IMR-90 (cell line): ENCODE data around the gene RASGRP4. TPM values are rescaled to one million over a fixed set of nuclear protein-coding genes. Genes with fewer than 3 reads are reported as not detected.

Experiments used
- ATAC-seq: fragments of 200-7000 bp; cut with Tn5 transposase; 2 replicates; pipeline ENCODE4 v1.9.1; 2020; ENCODE audit warnings: low read depth, mild to moderate bottlenecking, moderate library complexity
- BruUV-seq: library from RNA; stranded (reverse); fragments of 400-500 nt; replicated peaks from 2 replicates; lab custom pipeline; 2021; lab: Mats Ljungman, UMichigan
- CTCF ChIA-PET: fragments of 300-600 bp; formaldehyde crosslinking; extraction: SDS; loops from one replicate; lab custom pipeline; 2021; ENCODE audit warnings: antibody characterized with exemption; lab: Yijun Ruan, JAX
- POLR2A ChIA-PET: fragments of 300-600 bp; sonication (Branson Sonifier 250); formaldehyde crosslinking; loops from one replicate; lab custom pipeline; 2022; ENCODE audit warnings: antibody characterized with exemption; ENCODE audit not compliant: unreplicated experiment; lab: Charles Lee
- DNase-seq: peaks from one replicate; pipeline ENCODE4 v3.0.0; 2013
- H2AFZ ChIP-seq: replicated peaks from 2 replicates; pipeline ENCODE3; 2013; ENCODE audit warnings: low read length, mild to moderate bottlenecking; ENCODE audit not compliant: poor library complexity
- H2AK5ac ChIP-seq: 2 replicates; pipeline ENCODE4 v1.6.1; 2013; ENCODE audit warnings: low read depth, low read length, inconsistent platforms
- H2AK9ac ChIP-seq: replicated peaks from 2 replicates; pipeline ENCODE3; 2013; ENCODE audit warnings: mild to moderate bottlenecking, low read depth, low read length, moderate library complexity; ENCODE audit not compliant: poor library complexity
- H2BK120ac ChIP-seq: 2 replicates; pipeline ENCODE4 v1.6.1; 2013; ENCODE audit warnings: low read depth, low read length, inconsistent platforms
- H2BK15ac ChIP-seq: 3 replicates; pipeline ENCODE4 v1.6.1; 2013; ENCODE audit warnings: low read depth, low read length, inconsistent platforms
- H2BK20ac ChIP-seq: 2 replicates; pipeline ENCODE4 v1.6.1; 2013; ENCODE audit warnings: low read depth, mild to moderate bottlenecking, inconsistent platforms, low read length, moderate library complexity
- H2BK5ac ChIP-seq: 2 replicates; pipeline ENCODE4 v1.6.1; 2013; ENCODE audit warnings: mild to moderate bottlenecking, low read depth, low read length, inconsistent platforms; ENCODE audit not compliant: poor library complexity, severe bottlenecking
- H3K14ac ChIP-seq: replicated peaks from 2 replicates; pipeline ENCODE4 v1.6.1; 2013; ENCODE audit warnings: low read depth, low read length, inconsistent platforms
- H3K18ac ChIP-seq: 2 replicates; pipeline ENCODE4 v1.6.1; 2013; ENCODE audit warnings: low read depth, low read length, control low read depth
- H3K23ac ChIP-seq: 2 replicates; pipeline ENCODE4 v1.6.1; 2013; ENCODE audit warnings: low read depth, low read length, inconsistent platforms
- H3K27ac ChIP-seq: 2 replicates; pipeline ENCODE4 v1.5.1; 2013; ENCODE audit warnings: mild to moderate bottlenecking, control low read depth, low read length; ENCODE audit not compliant: insufficient read depth
- H3K27me3 ChIP-seq: 2 replicates; pipeline ENCODE4 v1.6.1; 2013; ENCODE audit warnings: low read length; ENCODE audit not compliant: control insufficient read depth, insufficient read depth
- H3K36me3 ChIP-seq: 2 replicates; pipeline ENCODE4 v1.6.1; 2013; ENCODE audit warnings: low read length, mixed read lengths; ENCODE audit not compliant: control insufficient read depth, insufficient read depth
- H3K4ac ChIP-seq: 2 replicates; pipeline ENCODE4 v1.6.1; 2013; ENCODE audit warnings: low read depth, low read length, inconsistent platforms
- H3K4me1 ChIP-seq: 2 replicates; pipeline ENCODE4 v1.6.1; 2013; ENCODE audit warnings: low read length, mixed read lengths; ENCODE audit not compliant: control insufficient read depth, insufficient read depth
- H3K4me2 ChIP-seq: 2 replicates; pipeline ENCODE4 v1.6.1; 2013; ENCODE audit warnings: low read depth, mild to moderate bottlenecking, control low read depth, low read length, moderate library complexity
- H3K4me3 ChIP-seq: 2 replicates; pipeline ENCODE4 v1.5.1; 2013; ENCODE audit warnings: low read depth, mild to moderate bottlenecking, control low read depth, low read length, moderate library complexity; ENCODE audit not compliant: insufficient read depth
- H3K56ac ChIP-seq: 2 replicates; pipeline ENCODE4 v1.6.1; 2013; ENCODE audit warnings: low read length, inconsistent platforms; ENCODE audit not compliant: insufficient read depth; ENCODE audit errors: extremely low read depth
- H3K79me1 ChIP-seq, 2 experiments: 2 replicates each; pipeline ENCODE4 v1.6.1; 2013; ENCODE audit warnings: low read length in 2 of 2, inconsistent platforms in 1 of 2, low read depth in 1 of 2
- H3K9ac ChIP-seq: 2 replicates; pipeline ENCODE4 v1.6.1; 2013; ENCODE audit warnings: low read depth, low read length, control low read depth
- H3K9me1 ChIP-seq: 2 replicates; pipeline ENCODE4 v1.6.1; 2013; ENCODE audit warnings: low read length, inconsistent platforms; ENCODE audit not compliant: insufficient read depth
- H3K9me3 ChIP-seq: 2 replicates; pipeline ENCODE4 v1.6.1; 2013; ENCODE audit warnings: low read length; ENCODE audit not compliant: control insufficient read depth, insufficient read depth
- H4K20me1 ChIP-seq: 2 replicates; pipeline ENCODE4 v1.6.1; 2013; ENCODE audit warnings: low read length, inconsistent platforms; ENCODE audit not compliant: insufficient read depth
- H4K5ac ChIP-seq: 2 replicates; pipeline ENCODE4 v1.6.1; 2013; ENCODE audit warnings: mild to moderate bottlenecking, low read depth, low read length, control low read depth
- H4K8ac ChIP-seq, 2 experiments: 2 replicates each; pipeline ENCODE4 v1.6.1; 2013; ENCODE audit warnings: low read depth in 2 of 2, low read length in 2 of 2, control low read depth in 1 of 2, inconsistent platforms in 1 of 2
- H4K91ac ChIP-seq: 2 replicates; pipeline ENCODE4 v1.6.1; 2013; ENCODE audit warnings: low read depth, low read length, inconsistent platforms; ENCODE audit not compliant: insufficient read depth
- CEBPB ChIP-seq: IDR thresholded peaks from 2 replicates; pipeline ENCODE4 v1.6.1; 2012; ENCODE audit warnings: low read depth, low read length, improper control_type of control experiment
- ELK1 ChIP-seq: fragments of 150-350 bp; IDR thresholded peaks from 2 replicates; pipeline ENCODE4 v1.6.1; 2016; ENCODE audit warnings: low read depth, mild to moderate bottlenecking, low read length, moderate library complexity, borderline replicate concordance
- POLR2A ChIP-seq: IDR thresholded peaks from 2 replicates; pipeline ENCODE4 v1.6.1; 2012; ENCODE audit warnings: mild to moderate bottlenecking, low read depth, low read length
- RCOR1 ChIP-seq: IDR thresholded peaks from 2 replicates; pipeline ENCODE4 v1.6.1; 2012; ENCODE audit warnings: mild to moderate bottlenecking, low read length, improper control_type of control experiment; ENCODE audit not compliant: insufficient replicate concordance
- RFX5 ChIP-seq: IDR thresholded peaks from 2 replicates; pipeline ENCODE4 v1.8.0; 2012; ENCODE audit warnings: low read depth, mild to moderate bottlenecking, low read length, moderate library complexity
- WGBS, 2 experiments: methylation state at CpG; one replicate each; pipeline versions ENCODE4 v1.1.5 to v1.1.7; 2013; ENCODE audit warnings: missing lambda C conversion rate in 2 of 2; ENCODE audit not compliant: insufficient read length in 1 of 2; ENCODE audit errors: extremely low coverage in 2 of 2; 5-methylcytosine and 5-hydroxymethylcytosine counted together
- dilution Hi-C: fragments of 300-500 bp; cut with HindIII; formaldehyde crosslinking; loops from one replicate; pipeline ENCODE4 v1.14.3; 2018; ENCODE audit warnings: low sequenced_read_pairs; ENCODE audit not compliant: unreplicated experiment
- in situ Hi-C: fragments of 300-500 bp; cut with MboI; formaldehyde crosslinking; loops from 3 replicates; pipeline ENCODE4 v1.14.3; 2019; ENCODE audit warnings: low sequenced_read_pairs, inconsistent platforms, mixed read lengths
- intact Hi-C: fragments of 100-400 bp; cut with micrococcal nuclease; formaldehyde crosslinking; loops from 2 replicates; pipeline ENCODE4 v1.10.0; 2022
- polyA plus RNA-seq, 3 experiments: library from polyadenylated mRNA; depleted of rRNA; stranded (reverse); fragments of >200 nt; gene quantifications; 2 replicates each; pipeline ENCODE4 v1.2.3, GENCODE V29; 2012; ENCODE audit warnings: low replicate concordance in 1 of 3
- total RNA-seq: library from RNA; depleted of rRNA; stranded (reverse); fragments of >200 nt; gene quantifications from 2 replicates; pipeline ENCODE4 v1.2.3, GENCODE V29; 2012

The RASGRP4 gene
- total and polyA plus RNA-seq, 2 of the 4 experiments (the other 2 are of a cell fraction), result not detected

GRCh38 chr19:38437295-38437694 lies 11.3 kb upstream of the RASGRP4 start:
- Histone ChIP-seq H2AK9ac (no peak overlapping the region), H2AFZ (no peak overlapping the region), H3K18ac (no peak overlapping the region), H3K56ac (no peak overlapping the region), H2BK15ac (no peak overlapping the region), H3K27me3 (peaks cover 17% of the 10 kb centered on the region), H2BK5ac (no peak overlapping the region), H3K9ac (no peak overlapping the region), H3K23ac (no peak overlapping the region), H3K27ac (no peak overlapping the region), H4K8ac (no peak overlapping the region), H3K36me3 (no peaks in the 10 kb centered on the region), H2BK120ac (no peak overlapping the region), H4K91ac (no peak overlapping the region), H3K79me1 (no peaks in the 10 kb centered on the region), H3K4ac (no peak overlapping the region), H3K4me2 (no peak overlapping the region), H3K9me3 (no peaks in the 10 kb centered on the region), H3K4me1 (no peaks in the 10 kb centered on the region), H3K9me1 (no peaks in the 10 kb centered on the region), H3K14ac (no peak overlapping the region), H2AK5ac (no peak overlapping the region), H2BK20ac (no peak overlapping the region), H4K5ac (no peak overlapping the region), H4K20me1 (no peaks in the 10 kb centered on the region), H3K4me3 (no peak overlapping the region)
- no peak for ATAC-seq
- intact Hi-C loops, result no loop called here
- 100% methylated on average over 2 of the region's 6 CpGs; no CpG with 5 or more reads in 1 of the 2 experiments for WGBS, 2 experiments
- no TSS peak for BruUV-seq
- ChIA-PET POLR2A (no interaction called here), CTCF (no interaction called here)
- dilution Hi-C loops, result no loop called here
- no peak for DNase-seq
- in situ Hi-C loops, result no loop called here
- TF ChIP-seq RCOR1, result no peak
- TF ChIP-seq RFX5, result no peak
- no peak for TF ChIP-seq POLR2A
- no peak for TF ChIP-seq CEBPB
- no peak for TF ChIP-seq ELK1
